ENCODE data around the gene RPL37A. TPM values are rescaled to one million over a fixed set of nuclear protein-coding genes. Genes with fewer than 3 reads are reported as not detected.

Gene RPL37A
- total RNA-seq, 1 donor from 2014 or later: 3,296 TPM

DNA sequence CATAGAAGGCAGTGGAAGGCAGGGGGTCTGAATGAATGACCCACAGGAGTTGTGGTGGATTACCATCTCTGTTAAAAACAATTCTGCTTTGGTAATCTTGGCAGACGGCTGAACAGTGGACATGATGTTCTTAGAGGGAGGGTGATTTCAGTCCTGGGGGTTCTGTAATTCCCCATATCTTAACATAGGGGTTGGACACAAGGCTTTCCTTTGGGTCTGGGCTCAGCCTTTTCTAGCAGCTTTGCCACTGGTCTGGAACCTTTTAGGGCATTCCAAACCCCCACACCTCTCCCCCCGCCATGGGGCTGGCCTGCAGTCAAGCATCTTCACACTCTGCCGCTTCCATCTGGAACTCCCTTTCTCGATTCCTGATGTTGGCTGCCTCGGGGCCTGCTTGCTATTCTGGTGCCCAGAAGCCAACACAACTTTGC, 50.3 kb downstream of the RPL37A start:
- Mint-ChIP-seq H3K4me3 (ENCODE audit: low read depth) (no peak overlapping the region), H3K9me3 (no peaks in the 10 kb centered on the region)

GRCh38 chr2:216549926-216550690, 51.5 kb downstream of the RPL37A start:
- H3K4me3 Mint-ChIP-seq (ENCODE audit: low read depth): no peak overlapping the region
- no peaks in the 10 kb centered on the region for H3K4me1 Mint-ChIP-seq (ENCODE audit: low read depth)
- no peaks in the 10 kb centered on the region for H3K9me3 Mint-ChIP-seq
- intact Hi-C loops (cut with micrococcal nuclease): no loop called here
- DNase-seq (ENCODE audit: low spot score): no peak
- peaks cover 5% of the 10 kb centered on the region for H3K27me3 Mint-ChIP-seq (ENCODE audit: low read depth)
- no peaks in the 10 kb centered on the region for H3K36me3 Mint-ChIP-seq (ENCODE audit: low read depth)
- no peak overlapping the region for H3K27ac Mint-ChIP-seq

More for the DNA sequence above, 50.3 kb downstream of the RPL37A start:
- Mint-ChIP-seq H3K36me3 (ENCODE audit: low read depth) (no peaks in the 10 kb centered on the region), H3K4me1 (ENCODE audit: low read depth) (no peaks in the 10 kb centered on the region), H3K27ac (no peak overlapping the region), H3K27me3 (ENCODE audit: low read depth) (peaks cover 9% of the 10 kb centered on the region)
- intact Hi-C loops (cut with micrococcal nuclease): no loop called here
- DNase-seq (ENCODE audit: low spot score): no peak

DNA sequence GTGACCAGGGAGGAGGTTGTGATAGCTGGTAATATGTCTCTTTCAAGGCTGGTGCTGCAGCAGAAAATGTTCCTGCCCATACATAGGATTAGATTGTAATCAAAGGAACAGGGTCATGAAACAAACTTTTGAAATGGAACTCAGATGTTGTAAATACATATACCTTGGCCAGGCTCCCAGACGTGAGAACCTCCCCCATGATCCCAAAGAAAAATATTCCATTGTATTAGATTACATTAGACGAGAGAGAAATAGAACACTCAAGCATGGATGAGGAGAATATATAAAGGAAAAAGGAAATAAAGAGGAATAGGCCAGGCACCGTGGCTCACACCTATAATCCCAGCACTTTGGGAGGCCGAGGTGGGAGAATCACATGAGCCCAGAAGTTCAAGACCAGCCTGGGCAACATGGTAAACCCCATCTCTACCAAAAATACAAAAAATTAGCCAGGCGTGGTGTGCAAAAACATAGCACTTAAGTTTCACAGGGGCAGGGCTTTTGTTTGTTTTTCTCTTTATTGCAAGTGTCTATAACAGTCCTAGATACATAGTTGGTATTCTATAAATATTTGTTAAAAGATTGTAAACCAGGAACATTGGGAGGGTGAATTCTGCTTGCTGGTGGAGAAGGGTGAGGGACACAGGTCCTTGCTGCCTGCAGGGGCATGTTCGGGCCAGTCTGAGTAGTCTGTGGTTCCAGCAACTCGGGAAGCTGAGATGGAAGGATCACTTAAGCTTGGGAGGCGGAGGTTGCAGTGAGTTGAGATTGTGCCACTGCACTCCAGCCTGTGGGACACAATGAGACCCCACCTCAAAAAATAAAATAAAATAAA, 52.8 kb downstream of the RPL37A start:
- no peaks in the 10 kb centered on the region for H3K27me3 Mint-ChIP-seq (ENCODE audit: low read depth)
- H3K9me3 Mint-ChIP-seq: no peaks in the 10 kb centered on the region
- no peak for DNase-seq (ENCODE audit: low spot score)
- no peak overlapping the region for H3K4me3 Mint-ChIP-seq (ENCODE audit: low read depth)
- intact Hi-C loops (cut with micrococcal nuclease): no loop called here
- no peak overlapping the region for H3K27ac Mint-ChIP-seq
- no peaks in the 10 kb centered on the region for H3K4me1 Mint-ChIP-seq (ENCODE audit: low read depth)
- H3K36me3 Mint-ChIP-seq (ENCODE audit: low read depth): no peaks in the 10 kb centered on the region

DNA sequence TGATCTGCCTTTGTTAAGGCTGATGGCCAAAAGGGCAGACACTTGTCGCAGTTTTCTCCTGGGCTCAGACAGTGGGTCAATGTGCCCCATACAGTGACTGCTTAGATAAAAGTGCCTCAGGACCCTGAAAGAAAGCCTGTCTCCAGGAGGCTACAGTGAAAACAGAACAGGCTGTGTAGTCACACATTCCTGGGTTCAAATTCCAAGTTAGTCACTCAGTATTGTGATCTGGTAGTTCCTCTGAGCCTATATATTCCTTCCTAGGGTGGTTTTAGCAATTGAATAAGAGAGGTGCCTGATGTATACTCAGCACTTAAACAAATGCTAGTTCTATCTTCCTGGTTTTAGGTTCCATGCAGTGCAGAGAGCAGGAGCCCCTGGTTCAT, 54.4 kb downstream of the RPL37A start:
- no peaks in the 10 kb centered on the region for H3K36me3 Mint-ChIP-seq (ENCODE audit: low read depth)
- H3K4me3 Mint-ChIP-seq (ENCODE audit: low read depth): no peak overlapping the region
- H3K4me1 Mint-ChIP-seq (ENCODE audit: low read depth): no peaks in the 10 kb centered on the region
- H3K9me3 Mint-ChIP-seq: no peaks in the 10 kb centered on the region
- H3K27me3 Mint-ChIP-seq (ENCODE audit: low read depth): no peaks in the 10 kb centered on the region
- no peak for DNase-seq (ENCODE audit: low spot score)
- no peak overlapping the region for H3K27ac Mint-ChIP-seq
- intact Hi-C loops (cut with micrococcal nuclease): no loop called here

Other genes starting within 250 kb of the RPL37A start
- not detected in 2 replicates for gene MARCHF4, start 126.4 kb upstream of the RPL37A start, total RNA-seq
- 32.8 and 34.1 TPM in 2 replicates for gene SMARCAL1, start 86.4 kb upstream of the RPL37A start, total RNA-seq
- 30.1 and 32.5 TPM in 2 replicates for gene IGFBP2, start 134.6 kb downstream of the RPL37A start, total RNA-seq
- not detected in 2 replicates for gene IGFBP5, start 196.7 kb downstream of the RPL37A start, total RNA-seq